Stimulated activated CD8-positive, alpha-beta memory T cell treated with anti-CD3 and anti-CD28 coated beads, Interleukin-15, amount 100 ng/mL, for 24 hours (primary cell): ENCODE measurements around the gene BRD7.

Experiments
- DNase-seq: peaks from one replicate; pipeline ENCODE4 v3.0.0-alpha.2; 2020; ENCODE audit warnings: low read depth

BRD7 gene

GRCh38 chr16:50303041-50303604 lies 65.7 kb downstream of the BRD7 start:
- no peak for DNase-seq

DNA sequence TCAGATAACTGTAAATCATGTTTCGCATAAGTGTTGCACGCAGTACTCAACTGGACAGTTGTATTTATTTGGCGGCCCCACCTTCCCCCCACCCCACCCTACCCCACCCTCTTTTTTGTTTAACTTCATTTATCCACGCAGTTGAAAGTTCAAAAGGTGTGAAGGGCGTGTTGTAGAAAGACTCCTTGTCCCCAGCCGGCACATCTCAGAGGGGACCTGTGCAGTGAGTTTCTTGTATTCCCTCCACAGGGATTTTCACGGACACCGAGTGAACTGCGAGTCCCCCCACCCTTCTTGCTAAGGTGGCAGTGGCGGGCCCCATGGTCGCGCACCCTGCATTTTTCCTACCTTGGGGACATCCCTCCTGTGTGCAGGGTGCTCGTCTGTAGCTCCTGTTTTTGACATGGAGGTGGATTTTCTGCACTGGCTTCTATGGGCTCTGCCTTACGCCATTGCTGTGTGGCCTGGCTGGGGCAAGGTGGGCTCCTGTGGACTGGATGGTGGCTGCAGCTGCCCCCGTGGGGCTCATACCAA lies 66.2 kb downstream of the BRD7 start:
- DNase-seq = no peak

DNA sequence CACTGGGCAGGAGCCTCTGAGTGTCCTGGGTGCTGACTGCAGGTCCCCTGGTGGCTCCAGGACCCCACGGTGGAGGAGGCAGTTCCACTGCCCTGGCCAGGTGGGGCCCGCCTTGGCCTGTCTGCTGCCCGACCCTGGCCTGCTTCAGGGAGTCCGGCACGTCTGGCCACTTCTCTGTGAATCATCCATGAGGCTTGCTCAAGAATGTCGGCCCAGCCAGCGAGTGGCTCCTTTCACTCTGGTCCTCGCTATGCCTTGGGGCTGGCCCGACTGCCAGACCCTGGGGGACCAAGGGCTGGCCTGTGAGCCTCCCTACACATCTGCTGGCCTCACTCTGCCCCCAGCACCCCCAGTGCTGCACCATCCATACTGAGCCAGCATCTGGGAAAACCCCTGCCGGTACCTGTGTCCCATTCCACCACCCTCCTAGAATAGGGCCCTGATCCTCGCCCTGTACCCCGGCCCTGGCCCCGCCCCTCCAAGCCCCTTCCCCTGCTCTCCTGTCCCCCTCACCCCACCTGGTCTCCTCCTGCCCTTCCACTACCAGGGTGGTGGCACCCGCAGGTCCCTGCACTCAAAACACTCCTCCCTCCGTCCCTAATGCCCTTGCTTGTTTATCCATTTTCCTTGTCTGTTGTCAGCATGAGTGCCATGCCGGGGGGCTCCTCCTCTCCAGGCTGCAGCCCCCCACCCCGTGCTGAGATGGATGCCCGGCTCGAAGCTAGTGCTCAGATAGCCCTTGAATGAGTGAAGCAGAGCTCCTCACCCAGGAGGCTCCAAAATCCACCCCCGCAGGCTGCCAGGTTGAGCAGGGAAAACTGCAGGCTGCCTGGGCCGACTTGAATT lies 66.9 kb downstream of the BRD7 start:
- DNase-seq = no peak

GRCh38 chr16:50300942-50301625 lies 67.7 kb downstream of the BRD7 start:
- no peak for DNase-seq

DNA sequence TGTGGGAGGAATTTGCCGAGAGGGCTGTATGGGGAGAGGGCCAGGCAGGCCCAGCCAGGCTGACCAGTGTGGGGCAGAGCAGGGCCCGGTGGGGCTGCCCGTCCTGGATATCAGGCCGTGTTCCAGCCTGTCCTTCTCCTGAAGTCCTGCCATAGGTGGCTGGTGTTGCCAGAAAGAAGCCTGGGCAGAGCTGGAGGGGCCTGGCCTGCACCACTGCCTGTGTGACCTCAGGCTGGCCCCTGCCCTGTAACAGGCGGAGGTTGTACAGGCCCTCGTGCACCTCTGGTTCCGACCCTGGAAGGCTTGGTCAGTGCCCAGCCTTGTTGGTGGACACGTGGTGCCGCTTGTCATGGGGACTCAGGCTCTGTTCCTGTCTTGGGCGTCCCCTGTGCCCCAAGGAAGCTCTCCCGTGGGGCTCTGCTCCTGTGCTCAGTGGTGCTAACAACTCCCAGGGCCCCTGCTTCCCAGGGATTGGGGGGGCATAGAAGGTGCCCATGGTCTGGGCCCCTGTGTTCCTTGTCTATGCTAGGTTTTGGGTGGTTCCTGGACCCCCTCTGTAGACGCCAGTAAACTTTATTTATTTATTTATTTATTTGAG lies 69.2 kb downstream of the BRD7 start:
- no peak for DNase-seq

GRCh38 chr16:50298591-50299507 lies 69.9 kb downstream of the BRD7 start:
- DNase-seq = no peak

- no peak for DNase-seq
Measured at GRCh38 chr16:50298075-50298460, 70.7 kb downstream of the BRD7 start.

- no peak for DNase-seq
Measured at GRCh38 chr16:50297301-50298074, 71.3 kb downstream of the BRD7 start.

DNA sequence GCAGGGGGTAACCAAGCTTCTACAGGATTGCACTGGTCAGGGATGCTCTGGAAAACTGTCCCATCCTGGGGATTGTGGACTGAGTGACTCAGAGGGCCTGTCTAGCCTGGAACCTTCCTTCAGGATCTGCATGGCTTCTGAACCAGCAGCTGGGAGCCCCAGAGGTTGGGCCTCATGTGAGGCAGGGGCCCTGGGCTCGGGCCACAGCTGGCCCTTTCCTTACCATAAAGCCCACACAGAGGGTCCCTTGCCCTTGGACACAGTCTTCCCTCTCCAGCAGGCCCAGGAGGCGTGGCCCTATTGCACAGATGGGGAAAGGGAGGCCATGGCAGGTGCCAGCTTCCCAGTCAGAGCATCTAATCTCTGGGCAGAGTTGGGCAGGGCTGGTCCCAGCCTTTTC lies 72.0 kb downstream of the BRD7 start:
- no peak for DNase-seq

DNA sequence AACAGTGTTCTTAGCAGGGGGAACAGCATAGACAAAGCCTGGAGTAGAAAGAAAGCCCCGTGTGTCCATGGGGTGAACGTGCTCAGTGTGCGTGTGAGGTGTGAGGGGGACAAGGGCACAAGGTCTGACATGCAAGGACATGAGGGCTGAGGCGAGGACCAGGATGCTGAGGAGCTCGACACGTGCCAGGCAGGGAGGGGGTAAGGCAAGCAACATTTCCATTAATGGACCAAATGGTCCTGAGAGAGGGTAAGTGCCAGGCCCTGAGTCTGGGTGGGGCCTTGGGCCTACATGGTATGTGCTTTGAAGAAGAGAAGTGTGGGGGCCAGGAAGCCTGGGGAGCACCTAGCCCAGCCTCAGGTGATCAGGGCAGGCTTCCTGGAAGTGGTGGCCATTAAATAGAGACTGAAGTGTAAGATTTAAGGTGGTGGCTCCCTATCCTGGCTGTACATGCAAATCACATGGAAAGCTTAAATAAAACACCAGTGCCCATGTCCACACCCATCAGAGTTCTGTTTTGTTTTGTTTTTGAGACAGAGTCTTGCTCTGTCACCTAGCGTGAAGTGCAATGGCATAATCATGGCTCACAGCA lies 73.2 kb downstream of the BRD7 start:
- no peak for DNase-seq

GRCh38 chr16:50294955-50295354 lies 73.8 kb downstream of the BRD7 start:
- DNase-seq = no peak

DNA sequence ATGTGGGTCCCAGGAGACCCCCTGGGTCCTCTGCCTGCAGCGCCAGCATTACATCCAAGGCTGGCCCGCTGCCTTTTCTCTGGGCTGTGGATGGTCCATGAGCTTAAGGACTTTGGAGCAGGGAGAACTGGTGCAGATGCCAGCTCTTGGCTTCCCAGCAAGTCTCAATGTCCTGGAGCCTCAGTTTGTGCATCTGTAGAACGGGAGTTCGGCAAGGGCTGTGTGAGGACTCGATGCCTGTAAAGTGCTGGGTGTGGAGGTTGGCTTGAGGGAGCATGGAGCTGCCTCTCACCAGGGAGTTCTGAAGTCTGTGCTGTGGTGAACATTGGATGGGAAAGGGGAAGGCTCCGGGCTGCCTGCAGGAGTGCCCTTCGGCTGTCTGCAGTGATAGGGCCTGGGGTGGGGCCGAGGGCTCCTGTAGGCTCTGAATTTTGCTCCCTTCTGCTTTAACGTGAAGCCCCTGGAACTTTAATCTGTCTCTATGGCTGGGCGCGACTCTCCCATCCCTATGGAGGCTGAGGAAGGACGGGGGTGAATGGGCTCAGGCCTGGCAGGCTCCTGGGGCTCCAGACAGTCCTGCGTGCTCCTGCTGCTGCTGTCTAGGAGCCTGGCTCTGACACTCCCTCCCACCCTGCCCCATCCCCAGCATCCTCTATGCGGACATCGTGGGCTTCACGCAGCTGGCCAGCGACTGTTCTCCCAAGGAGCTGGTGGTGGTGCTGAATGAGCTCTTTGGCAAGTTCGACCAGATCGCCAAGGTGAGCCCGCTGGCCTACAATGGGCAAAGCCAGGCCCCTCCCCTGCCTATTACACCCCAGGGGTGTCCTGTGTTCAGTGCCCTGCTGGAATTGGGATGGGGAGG lies 74.6 kb downstream of the BRD7 start:
- DNase-seq = no peak

DNA sequence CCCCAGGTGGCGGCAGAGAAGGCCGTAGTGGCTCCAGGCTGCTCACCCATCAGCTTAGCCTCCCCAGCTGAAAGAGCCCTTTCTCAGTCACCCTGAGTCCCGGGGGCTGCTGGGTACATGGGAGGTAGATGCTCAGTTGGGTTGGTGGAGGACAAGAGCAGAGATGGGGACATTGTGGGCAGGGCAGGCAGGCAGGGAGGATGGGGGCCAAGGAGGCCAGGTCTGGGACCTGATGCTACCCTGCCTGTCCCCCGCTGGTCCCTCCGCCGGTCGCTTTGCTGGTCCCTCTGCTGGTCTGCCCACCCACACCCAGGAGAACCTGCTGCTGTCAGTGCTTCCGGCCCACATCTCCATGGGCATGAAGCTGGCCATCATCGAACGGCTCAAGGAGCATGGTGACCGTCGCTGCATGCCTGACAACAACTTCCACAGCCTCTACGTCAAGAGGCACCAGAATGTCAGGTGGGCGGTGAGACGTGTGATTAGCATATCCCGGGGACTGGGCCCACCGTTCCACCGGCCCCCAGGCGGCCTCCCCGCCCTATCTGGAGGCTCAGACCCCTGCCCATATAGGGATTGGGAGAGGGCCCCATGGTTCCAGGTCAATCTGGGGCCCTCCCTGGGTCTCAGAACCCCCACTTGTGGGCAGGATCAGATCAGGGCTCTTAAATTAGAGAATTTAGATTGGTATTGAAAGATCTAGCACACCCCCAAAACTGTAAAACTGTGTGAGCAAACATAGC lies 75.6 kb downstream of the BRD7 start:
- no peak for DNase-seq

GRCh38 chr16:50292566-50292948 lies 76.2 kb downstream of the BRD7 start:
- DNase-seq = no peak

- DNase-seq = no peak
Measured at GRCh38 chr16:50291719-50292565, 76.8 kb downstream of the BRD7 start.

DNA sequence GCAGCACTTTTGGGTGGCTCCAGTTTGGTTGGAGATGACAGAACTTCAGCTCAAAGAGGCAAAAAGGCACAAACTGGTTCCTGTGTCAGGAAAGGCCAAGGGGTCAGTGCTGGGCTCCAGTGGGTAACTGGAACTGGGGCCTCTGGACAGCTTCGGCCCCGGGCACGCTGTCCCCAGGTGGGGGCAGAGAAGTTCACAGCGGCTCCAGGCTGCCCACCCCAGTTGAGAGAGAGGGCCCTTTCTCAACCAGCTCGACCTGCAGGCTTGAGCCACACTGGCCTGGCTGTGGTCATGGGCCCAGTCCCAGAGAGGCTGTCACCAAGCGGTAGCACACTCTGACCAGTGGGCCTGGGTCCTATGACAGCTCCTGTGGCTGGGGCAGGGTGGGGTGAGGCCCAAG lies 77.9 kb downstream of the BRD7 start:
- DNase-seq = no peak

GRCh38 chr16:50289950-50290764 lies 78.6 kb downstream of the BRD7 start:
- DNase-seq = no peak
